Effector memory CD4-positive, alpha-beta T cell (primary cell): ENCODE results near the gene TFAP2A.

Experiments used
- DNase-seq, 3 donors: peaks; one replicate each; pipeline ENCODE4 v3.0.0-alpha.2; 2020
- H3K27ac ChIP-seq: 2 replicates; pipeline ENCODE4 v1.7.0; 2013; ENCODE audit warnings: mild to moderate bottlenecking, low read length, moderate library complexity; ENCODE audit not compliant: insufficient read depth, poor library complexity, severe bottlenecking
- H3K27me3 ChIP-seq: replicated peaks from 2 replicates; pipeline ENCODE4 v1.7.0; 2013; ENCODE audit warnings: mild to moderate bottlenecking, low read length; ENCODE audit not compliant: insufficient read depth, control insufficient read depth, poor library complexity, severe bottlenecking
- H3K36me3 ChIP-seq: 2 replicates; pipeline ENCODE4 v1.7.0; 2013; ENCODE audit warnings: mild to moderate bottlenecking, low read length, moderate library complexity; ENCODE audit not compliant: control insufficient read depth, insufficient read depth
- H3K4me1 ChIP-seq: 2 replicates; pipeline ENCODE4 v1.7.0; 2013; ENCODE audit warnings: low read length, mild to moderate bottlenecking; ENCODE audit not compliant: control insufficient read depth, insufficient read depth, poor library complexity, severe bottlenecking
- H3K4me3 ChIP-seq: 2 replicates; pipeline ENCODE4 v1.7.0; 2013; ENCODE audit warnings: low read length, low read depth, mild to moderate bottlenecking; ENCODE audit not compliant: insufficient read depth, poor library complexity, severe bottlenecking
- H3K9me3 ChIP-seq: 2 replicates; pipeline ENCODE4 v1.7.0; 2013; ENCODE audit warnings: mild to moderate bottlenecking, low read length, moderate library complexity; ENCODE audit not compliant: control insufficient read depth

Gene TFAP2A

DNA sequence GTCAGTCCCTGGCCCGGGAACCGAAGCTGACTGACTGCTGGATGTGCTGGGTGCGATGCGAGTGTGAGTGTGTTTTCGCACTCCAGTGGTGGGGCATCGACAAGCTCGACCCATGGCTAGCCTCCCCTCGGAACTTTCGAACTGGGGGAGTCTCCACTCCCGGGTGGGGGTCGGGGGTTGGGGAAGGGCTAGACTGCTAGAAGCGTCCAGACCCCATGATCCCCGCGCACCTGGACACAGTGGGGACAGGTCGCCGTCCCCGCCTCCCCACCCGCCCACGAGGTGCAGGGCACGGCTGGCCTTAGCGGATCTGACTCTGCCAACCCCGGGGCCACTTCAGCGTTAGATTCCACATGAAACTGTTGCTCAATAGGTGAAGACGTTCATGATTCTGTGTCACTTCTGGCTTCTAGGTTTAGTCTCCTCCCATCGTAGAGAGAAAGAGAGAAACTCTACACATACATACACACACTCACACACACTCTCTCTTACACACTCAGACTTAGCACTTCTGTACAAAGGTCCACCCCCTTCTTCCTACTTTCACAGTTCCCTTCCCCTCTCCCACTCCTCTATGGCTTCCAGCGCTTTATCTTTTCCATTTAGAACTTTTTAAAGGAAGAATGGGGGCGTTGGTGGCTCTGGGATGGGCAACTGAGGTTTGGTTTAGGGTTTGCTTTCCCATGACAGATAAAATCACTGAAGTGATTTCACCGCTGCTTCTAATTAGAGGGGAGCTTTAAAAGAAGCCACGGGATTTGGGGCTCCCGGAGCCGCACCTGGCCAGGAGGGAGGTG lies 5.1 kb upstream of the TFAP2A start:
- Histone ChIP-seq H3K4me3 (no peak overlapping the region), H3K9me3 (no peaks in the 10 kb centered on the region), H3K27ac (no peak overlapping the region), H3K36me3 (no peaks in the 10 kb centered on the region), H3K27me3 (peaks cover 91% of the 10 kb centered on the region), H3K4me1 (peaks cover 8% of the 10 kb centered on the region)
- no peak for DNase-seq

DNA sequence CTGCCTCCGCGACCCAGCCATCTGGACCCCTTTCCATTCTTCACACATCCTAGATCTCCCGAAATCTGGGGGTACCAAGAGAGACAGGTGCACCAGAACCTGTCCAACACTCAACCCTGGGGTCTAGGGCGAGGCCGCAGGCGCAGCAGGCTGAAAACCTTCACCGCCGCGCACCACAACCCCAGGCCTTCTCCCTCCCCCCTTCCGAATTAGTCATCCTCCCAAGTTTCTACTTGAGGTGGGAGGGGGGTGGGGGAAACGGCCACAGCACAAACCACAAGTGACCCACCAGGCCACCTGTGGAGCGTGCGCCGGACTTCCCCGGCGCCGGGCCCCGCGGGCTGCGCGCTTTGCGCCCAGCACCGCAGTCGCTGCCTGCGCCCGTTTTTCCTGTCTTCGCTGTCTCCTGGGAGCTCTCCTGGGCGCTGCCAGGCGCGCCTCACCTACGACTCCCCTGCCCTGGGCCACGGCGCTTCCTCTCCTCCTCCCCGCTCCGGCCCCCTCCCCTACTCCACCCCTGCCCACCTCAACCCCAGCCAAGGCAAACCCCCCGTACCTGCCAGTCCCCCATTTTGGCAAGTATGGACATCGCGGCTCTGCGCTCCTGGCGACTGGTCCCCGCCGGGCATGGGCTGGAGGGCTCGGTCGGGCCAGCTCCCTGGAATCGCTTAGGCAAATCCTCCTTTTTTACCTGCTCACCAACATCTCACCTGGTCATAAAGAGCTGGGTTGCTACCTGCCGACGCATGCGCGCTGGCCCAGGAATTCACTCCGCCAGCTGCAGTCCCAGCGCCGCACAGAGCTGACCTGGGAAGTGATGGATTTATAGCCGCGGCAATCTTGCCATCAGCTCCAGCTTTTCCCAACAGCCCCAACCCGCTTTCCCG lies 4.2 kb upstream of the TFAP2A start:
- DNase-seq, result no peak
- Histone ChIP-seq H3K36me3 (no peaks in the 10 kb centered on the region), H3K4me1 (peaks cover 8% of the 10 kb centered on the region), H3K27me3 (peaks cover 96% of the 10 kb centered on the region), H3K9me3 (no peaks in the 10 kb centered on the region), H3K4me3 (no peak overlapping the region), H3K27ac (no peak overlapping the region)

DNA sequence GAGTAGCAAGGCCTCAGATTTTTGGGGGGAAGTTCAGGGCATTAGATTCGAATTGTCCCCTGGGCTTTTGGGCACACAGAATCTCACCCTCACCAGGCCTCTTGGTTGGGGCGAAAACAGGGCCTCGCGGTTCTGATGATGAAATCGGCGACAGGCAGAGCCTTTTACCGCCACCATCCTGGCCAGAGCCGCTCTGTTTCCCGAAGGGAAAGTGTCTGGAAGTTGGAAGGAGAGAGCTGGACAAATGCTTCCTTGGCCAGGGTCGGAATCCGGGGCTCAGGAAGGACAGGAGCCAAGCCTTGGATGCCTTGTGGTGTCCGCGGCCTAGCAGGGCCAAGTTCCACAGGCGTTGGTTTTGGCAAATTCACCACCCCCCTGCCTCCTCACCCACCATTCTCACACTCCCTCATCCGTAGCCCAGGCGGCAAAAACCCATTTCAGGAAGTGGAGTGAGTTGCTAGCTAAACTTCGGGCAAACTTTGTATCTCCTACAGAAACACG lies 3.5 kb upstream of the TFAP2A start:
- Histone ChIP-seq H3K27me3 (peaks cover 98% of the 10 kb centered on the region), H3K4me1 (peaks cover 14% of the 10 kb centered on the region), H3K4me3 (no peak overlapping the region), H3K27ac (no peak overlapping the region), H3K36me3 (no peaks in the 10 kb centered on the region), H3K9me3 (no peaks in the 10 kb centered on the region)
- no peak for DNase-seq

DNA sequence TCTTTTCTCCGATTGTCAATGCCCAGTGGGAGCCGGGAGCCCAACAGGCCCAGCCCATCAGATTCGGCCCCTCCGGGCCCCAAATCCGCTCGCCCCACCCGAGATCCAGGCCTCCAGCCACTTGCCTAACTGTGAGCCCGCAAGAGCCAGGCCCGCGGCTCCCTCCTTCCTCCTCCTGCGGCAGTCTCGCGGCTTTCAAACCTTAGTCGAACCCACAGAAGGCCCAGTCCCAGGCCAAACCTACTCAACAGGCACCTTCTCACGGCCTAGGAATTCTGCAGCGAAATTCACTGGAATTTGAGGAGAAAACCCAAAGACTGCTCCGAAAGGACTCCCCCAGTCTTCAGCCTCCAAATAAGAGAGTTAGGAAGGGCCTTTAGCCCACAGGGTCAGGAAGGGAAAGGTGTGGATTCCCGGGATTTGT lies 2.8 kb upstream of the TFAP2A start:
- Histone ChIP-seq H3K27me3 (peaks cover 97% of the 10 kb centered on the region), H3K4me3 (no peak overlapping the region), H3K27ac (no peak overlapping the region), H3K4me1 (peaks cover 20% of the 10 kb centered on the region), H3K9me3 (no peaks in the 10 kb centered on the region), H3K36me3 (no peaks in the 10 kb centered on the region)
- no peak for DNase-seq

DNA sequence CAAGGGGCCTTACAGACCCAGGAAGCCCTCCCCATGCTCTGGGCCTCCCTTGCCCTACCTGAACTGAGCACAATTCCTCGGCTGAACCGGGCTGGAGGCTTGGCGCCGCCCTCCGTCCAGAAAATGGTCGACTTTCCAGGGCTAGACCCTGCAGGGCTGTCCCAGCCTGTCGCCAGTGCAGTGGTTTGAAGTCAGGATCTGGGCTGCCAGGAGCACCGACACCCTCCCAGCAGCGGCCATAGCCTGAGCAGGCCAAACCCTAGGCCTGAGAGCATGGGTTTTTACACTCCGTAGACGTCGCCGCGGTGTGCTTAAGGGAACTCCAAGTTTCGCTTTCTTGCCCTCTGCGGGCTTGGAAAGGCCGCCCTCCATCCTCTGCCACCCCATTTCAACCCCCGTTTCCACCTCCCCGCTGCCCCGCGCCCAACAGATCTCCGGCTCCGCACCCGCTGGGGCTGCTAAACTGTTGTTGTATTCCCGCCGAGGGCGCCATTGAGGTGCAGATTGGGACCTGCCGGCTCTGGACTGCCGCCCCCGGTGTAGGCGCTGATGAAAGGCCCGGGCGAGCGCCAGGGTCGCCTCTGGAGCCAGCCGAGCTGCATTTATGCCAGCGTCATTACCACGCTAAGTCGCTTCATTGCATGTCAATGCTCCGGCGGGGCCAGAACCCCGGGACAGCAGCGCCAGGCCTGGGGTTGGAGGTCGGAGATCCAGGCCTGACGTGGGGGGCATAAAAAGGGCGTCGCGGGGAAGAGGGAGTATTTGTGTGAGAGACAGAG lies 2.2 kb upstream of the TFAP2A start:
- H3K4me1 ChIP-seq, result peaks cover 21% of the 10 kb centered on the region
- peaks cover 91% of the 10 kb centered on the region for H3K27me3 ChIP-seq
- no peaks in the 10 kb centered on the region for H3K36me3 ChIP-seq
- no peak overlapping the region for H3K27ac ChIP-seq
- DNase-seq, result no peak
- peak overlapping the region; percentile 10 for H3K4me3 ChIP-seq
- H3K9me3 ChIP-seq, result no peaks in the 10 kb centered on the region

DNA sequence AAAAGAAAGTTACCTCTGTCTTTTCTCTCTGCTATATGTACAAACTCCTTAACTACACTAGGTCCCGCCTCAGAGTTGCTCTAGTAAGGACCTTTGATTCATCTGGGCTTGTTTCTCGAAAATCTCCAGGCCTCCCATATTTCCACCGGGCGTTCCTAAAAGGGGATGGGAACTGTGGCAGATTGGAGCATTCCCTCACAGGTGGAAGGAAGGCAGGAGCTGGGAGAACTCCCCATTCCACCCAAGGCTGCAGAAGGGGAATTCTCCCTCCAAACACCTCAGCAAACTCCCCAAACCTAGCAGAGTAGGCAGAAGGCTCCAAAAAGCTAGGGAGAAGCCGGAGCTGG lies 1.6 kb upstream of the TFAP2A start:
- peaks cover 90% of the 10 kb centered on the region for H3K27me3 ChIP-seq
- H3K4me3 ChIP-seq, result no peak overlapping the region
- no peak for DNase-seq

DNA sequence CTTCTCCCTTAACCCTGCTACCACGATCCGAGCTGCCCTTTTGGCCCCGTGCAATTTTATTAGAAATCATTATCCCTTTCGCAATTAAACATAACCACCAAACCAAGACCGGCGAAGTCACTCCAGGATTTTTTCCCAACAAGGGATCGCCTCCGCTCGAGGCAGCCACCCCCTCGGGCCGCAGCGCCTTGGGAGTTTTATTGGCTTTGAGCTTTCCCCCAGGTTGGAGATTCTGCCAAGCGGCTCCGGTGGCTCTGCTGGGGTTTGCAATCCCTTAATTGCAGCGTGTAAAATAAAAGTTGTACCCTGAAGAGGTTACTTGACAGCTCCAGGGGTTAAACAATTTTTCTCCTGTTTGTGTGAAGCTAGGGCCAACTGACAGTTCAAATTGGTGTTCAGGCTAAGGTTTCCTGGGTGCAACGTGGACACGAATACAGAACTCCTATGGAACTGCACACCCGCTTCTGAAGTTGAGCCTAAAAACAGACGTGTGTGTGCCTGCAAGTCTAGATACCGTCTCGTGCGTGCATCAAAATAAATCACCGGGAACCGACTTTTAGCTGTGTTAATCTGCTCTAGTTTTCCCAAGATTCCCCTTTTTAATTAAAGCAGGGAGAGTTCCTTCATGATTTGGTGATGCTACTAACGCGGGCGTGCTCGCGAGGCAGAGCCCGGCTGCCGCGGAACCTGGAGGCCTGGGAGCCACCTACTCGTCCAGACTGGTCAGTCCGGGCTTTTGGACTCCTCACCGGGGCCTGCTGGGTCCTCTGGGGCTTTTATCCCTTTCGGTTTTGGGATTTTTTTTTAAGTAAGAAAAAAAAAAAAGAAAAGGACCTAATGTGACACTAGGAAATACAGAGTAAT lies 975 bp upstream of the TFAP2A start:
- peaks cover 85% of the 10 kb centered on the region for H3K27me3 ChIP-seq
- no peak overlapping the region for H3K4me3 ChIP-seq
- H3K9me3 ChIP-seq, result no peaks in the 10 kb centered on the region
- no peak for DNase-seq
- no peak overlapping the region for H3K27ac ChIP-seq
- peaks cover 29% of the 10 kb centered on the region for H3K4me1 ChIP-seq
- no peaks in the 10 kb centered on the region for H3K36me3 ChIP-seq

More for the DNA sequence above, 1.6 kb upstream of the TFAP2A start:
- Histone ChIP-seq H3K4me1 (peaks cover 27% of the 10 kb centered on the region), H3K36me3 (no peaks in the 10 kb centered on the region), H3K9me3 (no peaks in the 10 kb centered on the region), H3K27ac (no peak overlapping the region)

DNA sequence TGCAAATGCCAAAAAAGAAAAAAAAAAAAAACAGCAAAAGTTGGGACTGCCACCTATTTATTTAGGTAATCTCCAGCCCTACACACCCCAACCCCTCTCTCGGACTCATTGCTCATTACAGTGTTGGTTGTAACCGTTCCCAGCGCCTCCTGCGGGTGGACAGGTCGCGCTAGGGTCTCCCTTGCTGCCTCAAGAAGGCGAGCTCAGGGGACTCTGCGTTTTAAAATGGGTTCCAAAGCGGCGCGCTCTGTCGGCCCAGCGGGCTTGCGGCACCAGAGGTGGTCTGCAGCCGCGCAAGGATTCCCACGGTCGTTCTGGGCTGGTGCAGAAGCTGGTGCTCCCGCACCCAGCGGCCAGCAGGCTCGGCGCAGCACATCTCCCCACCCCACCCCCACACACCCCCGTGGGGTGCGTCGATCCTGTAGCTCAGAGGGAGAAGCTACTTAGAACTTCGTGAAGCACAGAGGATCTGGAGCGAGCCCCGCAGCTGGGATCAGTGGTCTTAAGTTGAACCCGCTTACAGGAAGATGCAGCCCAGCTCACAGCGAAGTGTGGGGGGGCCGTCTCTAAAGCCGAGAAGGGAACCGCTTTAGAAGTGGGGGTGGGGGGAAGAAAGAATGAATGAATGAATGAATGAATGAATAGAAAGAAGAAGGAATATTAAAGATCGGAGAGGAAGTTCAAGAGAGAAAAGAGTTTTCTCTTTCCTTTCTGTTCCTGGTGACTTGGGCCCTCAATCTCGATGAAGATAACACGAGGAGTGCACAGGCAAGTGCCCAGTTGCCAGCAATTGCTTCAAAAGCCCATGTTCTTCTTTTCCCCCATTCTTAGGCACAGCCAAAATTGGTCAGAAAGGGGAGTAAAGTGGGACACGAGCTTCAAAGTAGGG lies 780 bp downstream of the TFAP2A start:
- no peaks in the 10 kb centered on the region for H3K36me3 ChIP-seq
- H3K27me3 ChIP-seq, result peaks cover 85% of the 10 kb centered on the region
- no peak for DNase-seq
- H3K4me3 ChIP-seq, result no peak overlapping the region
- H3K27ac ChIP-seq, result no peak overlapping the region
- H3K9me3 ChIP-seq, result peaks cover 7% of the 10 kb centered on the region
- peaks cover 29% of the 10 kb centered on the region for H3K4me1 ChIP-seq
